Caco-2 (cell line): ENCODE measurements around the gene SLC13A4. TPM values are rescaled to one million over a fixed set of nuclear protein-coding genes. Genes with fewer than 3 reads are reported as not detected.
"Not testable (repeated sequence)": the region's sequence is repeated elsewhere in the genome, so short reads cannot be mapped to it uniquely, and the experiment has no call there.

Source experiments
- BruUV-seq: library from RNA; stranded (reverse); fragments of 400-500 nt; replicated peaks from 2 replicates; lab custom pipeline; 2021; lab: Mats Ljungman, UMichigan
- CTCF ChIA-PET: fragments of 300-600 bp; sonication (Branson Sonifier 250); formaldehyde crosslinking; loops from one replicate; lab custom pipeline; 2022; ENCODE audit warnings: antibody characterized with exemption; lab: Charles Lee
- POLR2A ChIA-PET: fragments of 300-600 bp; sonication (Branson Sonifier 250); formaldehyde crosslinking; loops from one replicate; lab custom pipeline; 2022; ENCODE audit warnings: antibody characterized with exemption; lab: Charles Lee
- DNase-seq, 2 experiments: peaks; one replicate each; pipeline versions ENCODE4 v3.0.0 to v3.0.0-alpha.2; 2020 to 2022
- H3K27me3 ChIP-seq: replicated peaks from 2 replicates; pipeline ENCODE4 v1.6.0; 2011; ENCODE audit warnings: low read length; ENCODE audit not compliant: control insufficient read depth, insufficient read depth
- H3K36me3 ChIP-seq: 2 replicates; pipeline ENCODE4 v1.5.1; 2011; ENCODE audit warnings: low read length; ENCODE audit not compliant: control insufficient read depth, insufficient read depth
- H3K4me1 ChIP-seq: fragments of 250-450 bp; sonication (Bioruptor Pico); 2 replicates; pipeline ENCODE4 v1.5.1; 2020; ENCODE audit warnings: mild to moderate bottlenecking
- H3K4me3 ChIP-seq: 2 replicates; pipeline ENCODE4 v1.5.1; 2011; ENCODE audit warnings: low read depth, mild to moderate bottlenecking, control low read depth, low read length
- H3K9me3 ChIP-seq: fragments of 250-450 bp; sonication (Bioruptor Pico); 2 replicates; pipeline ENCODE4 v1.5.1; 2020; ENCODE audit warnings: mild to moderate bottlenecking, moderate library complexity
- H3K27ac Mint-ChIP-seq: one replicate; pipeline ENCODE4 v1.8.0; 2022; ENCODE audit warnings: mixed read lengths; ENCODE audit not compliant: unreplicated experiment
- H3K27me3 Mint-ChIP-seq: one replicate; pipeline ENCODE4 v1.8.0; 2022; ENCODE audit warnings: mixed read lengths; ENCODE audit not compliant: insufficient read depth, unreplicated experiment
- H3K36me3 Mint-ChIP-seq: one replicate; pipeline ENCODE4 v1.8.0; 2022; ENCODE audit warnings: mild to moderate bottlenecking, mixed read lengths; ENCODE audit not compliant: insufficient read depth, unreplicated experiment
- H3K4me1 Mint-ChIP-seq: one replicate; pipeline ENCODE4 v1.8.0; 2022; ENCODE audit warnings: low read depth, mixed read lengths; ENCODE audit not compliant: unreplicated experiment
- H3K4me3 Mint-ChIP-seq: one replicate; pipeline ENCODE4 v1.8.0; 2022; ENCODE audit warnings: mild to moderate bottlenecking, moderate library complexity, mixed read lengths; ENCODE audit not compliant: unreplicated experiment
- H3K9me3 Mint-ChIP-seq: one replicate; pipeline ENCODE4 v1.8.0; 2022; ENCODE audit warnings: mixed read lengths; ENCODE audit not compliant: unreplicated experiment
- intact Hi-C: fragments of 100-400 bp; cut with micrococcal nuclease; formaldehyde crosslinking; loops from one replicate; pipeline ENCODE4 v1.10.0; 2022; ENCODE audit not compliant: unreplicated experiment
- total RNA-seq: library from RNA; stranded (reverse); gene quantifications from 2 replicates; pipeline ENCODE4 v1.2.3, GENCODE V29; 2022
- TF ChIP-seq, protein P1 (sequence below), 2 experiments: fragments of 200-600 bp in 1 of 2; IDR thresholded peaks; 1 replicate in 1 of 2; 2 replicates in 1 of 2; pipeline versions ENCODE4 v1.5.1 to v1.8.0; 2011 to 2022; ENCODE audit warnings: antibody characterized with exemption in 1 of 2, control low read depth in 1 of 2, inconsistent platforms in 1 of 2, low read depth in 1 of 2, low read length in 1 of 2, mild to moderate bottlenecking in 1 of 2, moderate library complexity in 1 of 2; ENCODE audit not compliant: insufficient read depth in 1 of 2, severe bottlenecking in 1 of 2, unreplicated experiment in 1 of 2

Gene SLC13A4
- total RNA-seq, 1 experiment from 2014 or later: not detected

DNA sequence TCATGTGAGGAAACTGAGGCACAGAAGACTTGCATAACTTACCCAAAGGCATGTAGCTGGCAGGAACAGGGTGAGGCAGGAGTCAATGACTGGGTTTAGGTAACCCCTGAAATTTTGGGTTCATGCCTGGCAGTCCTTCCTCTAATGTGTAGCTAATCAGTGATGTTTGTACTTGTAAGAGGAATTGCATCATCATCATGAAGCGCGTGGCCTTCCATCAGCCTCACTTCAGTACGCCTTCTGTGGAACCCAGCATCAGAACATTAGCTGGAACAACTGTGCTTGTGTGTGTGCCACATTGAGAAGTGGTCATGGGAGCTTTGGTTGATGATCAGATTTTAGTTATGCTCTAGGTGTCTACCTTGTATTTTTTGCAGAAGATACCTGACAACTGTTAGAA is 83.8 kb downstream of the SLC13A4 start:
- DNase-seq: no peak
- BruUV-seq: no TSS peak
- Mint-ChIP-seq H3K9me3 (no peaks in the 10 kb centered on the region), H3K36me3 (peaks cover 65% of the 10 kb centered on the region), H3K4me1 (no peaks in the 10 kb centered on the region), H3K27ac (no peak overlapping the region), H3K4me3 (no peak overlapping the region), H3K27me3 (no peaks in the 10 kb centered on the region)
- no peaks in the 10 kb centered on the region for H3K4me1 ChIP-seq
- H3K9me3 ChIP-seq: no peaks in the 10 kb centered on the region
- ChIA-PET CTCF (interaction anchor here (1.1 to 2.3 kb wide), 2 partner anchors 24 to 42 kb away, joined by 7 to 10 read pairs; no protein-coding TSS in a partner anchor), POLR2A (interaction anchor here (0.5 kb wide), 1 partner anchor 74 kb away, joined by 4 read pairs; no protein-coding TSS in a partner anchor)
- H3K36me3 ChIP-seq: peaks cover 6% of the 10 kb centered on the region
- TF ChIP-seq, protein P1, sequence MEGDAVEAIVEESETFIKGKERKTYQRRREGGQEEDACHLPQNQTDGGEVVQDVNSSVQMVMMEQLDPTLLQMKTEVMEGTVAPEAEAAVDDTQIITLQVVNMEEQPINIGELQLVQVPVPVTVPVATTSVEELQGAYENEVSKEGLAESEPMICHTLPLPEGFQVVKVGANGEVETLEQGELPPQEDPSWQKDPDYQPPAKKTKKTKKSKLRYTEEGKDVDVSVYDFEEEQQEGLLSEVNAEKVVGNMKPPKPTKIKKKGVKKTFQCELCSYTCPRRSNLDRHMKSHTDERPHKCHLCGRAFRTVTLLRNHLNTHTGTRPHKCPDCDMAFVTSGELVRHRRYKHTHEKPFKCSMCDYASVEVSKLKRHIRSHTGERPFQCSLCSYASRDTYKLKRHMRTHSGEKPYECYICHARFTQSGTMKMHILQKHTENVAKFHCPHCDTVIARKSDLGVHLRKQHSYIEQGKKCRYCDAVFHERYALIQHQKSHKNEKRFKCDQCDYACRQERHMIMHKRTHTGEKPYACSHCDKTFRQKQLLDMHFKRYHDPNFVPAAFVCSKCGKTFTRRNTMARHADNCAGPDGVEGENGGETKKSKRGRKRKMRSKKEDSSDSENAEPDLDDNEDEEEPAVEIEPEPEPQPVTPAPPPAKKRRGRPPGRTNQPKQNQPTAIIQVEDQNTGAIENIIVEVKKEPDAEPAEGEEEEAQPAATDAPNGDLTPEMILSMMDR (IDR thresholded peaks at IDR 0.05; ENCODE audit: insufficient read depth in 1 of 2, low read depth in 1 of 2, low read length in 1 of 2, severe bottlenecking in 1 of 2, unreplicated experiment in 1 of 2): no peak
- H3K4me3 ChIP-seq: no peak overlapping the region
- intact Hi-C loops: no loop called here
- H3K27me3 ChIP-seq: no peaks in the 10 kb centered on the region

DNA sequence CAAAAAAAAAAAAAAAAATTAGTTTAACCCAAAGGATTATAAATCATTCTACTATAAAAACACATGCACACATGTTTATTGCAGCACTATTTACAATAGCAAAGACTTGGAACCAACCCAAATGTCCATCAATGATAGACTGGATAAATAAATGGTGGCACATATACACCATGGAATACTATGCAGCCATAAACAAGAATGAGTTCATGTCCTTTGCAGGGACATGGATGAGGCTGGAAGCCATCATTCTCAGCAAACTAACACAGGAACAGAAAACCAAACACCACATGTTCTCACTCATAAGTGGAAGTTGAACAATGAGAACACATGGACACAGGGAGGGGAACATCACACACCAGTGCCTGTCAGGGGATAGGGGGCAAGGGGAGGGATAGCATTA is 88.3 kb downstream of the SLC13A4 start:
- H3K27me3 Mint-ChIP-seq, H3K27me3 ChIP-seq, H3K4me1 ChIP-seq, H3K4me3 ChIP-seq, POLR2A ChIA-PET, H3K27ac Mint-ChIP-seq, DNase-seq, BruUV-seq, H3K36me3 ChIP-seq, intact Hi-C loops, H3K4me3 Mint-ChIP-seq, CTCF ChIA-PET, H3K9me3 Mint-ChIP-seq, H3K4me1 Mint-ChIP-seq, H3K9me3 ChIP-seq: not testable (repeated sequence)
- H3K36me3 Mint-ChIP-seq: peaks cover 75% of the 10 kb centered on the region

DNA sequence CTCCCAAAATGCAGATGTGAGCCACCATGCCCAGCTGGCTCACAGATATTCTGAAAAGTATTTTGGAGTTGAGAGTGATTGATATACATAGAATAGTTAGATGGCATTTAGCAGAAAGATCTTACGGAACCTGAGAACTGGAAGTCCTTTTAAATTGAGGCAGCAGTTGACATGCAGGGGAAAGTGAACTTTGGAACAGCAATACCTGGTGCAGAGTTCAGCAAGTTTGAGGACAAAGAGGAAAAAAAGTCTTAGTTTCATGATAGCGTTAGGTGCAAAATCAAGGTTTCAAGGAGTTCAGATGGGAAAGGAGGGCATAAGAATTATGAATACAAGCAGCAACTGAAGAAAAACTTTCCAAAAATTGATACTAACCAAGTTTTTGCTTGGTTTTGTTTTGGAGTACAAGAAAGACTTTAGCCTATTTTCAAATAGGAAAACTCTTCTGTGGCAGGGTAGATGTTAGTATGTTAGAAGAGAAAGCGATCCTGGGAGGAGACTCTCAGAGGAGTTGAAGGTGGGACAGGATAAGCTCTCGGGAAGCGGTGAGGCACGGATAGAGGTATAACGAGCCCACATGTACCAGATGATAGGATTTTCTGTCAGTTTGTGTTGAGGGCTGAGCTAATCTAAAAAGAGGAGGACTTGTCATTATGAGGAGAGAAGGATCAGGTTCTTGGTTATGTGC is 93.7 kb downstream of the SLC13A4 start:
- CTCF ChIA-PET: no interaction called here

More for the DNA sequence above, 93.7 kb downstream of the SLC13A4 start:
- H3K9me3 ChIP-seq: no peaks in the 10 kb centered on the region
- Mint-ChIP-seq H3K9me3 (no peaks in the 10 kb centered on the region), H3K27me3 (no peaks in the 10 kb centered on the region), H3K27ac (no peak overlapping the region), H3K4me3 (no peak overlapping the region), H3K36me3 (peaks cover 83% of the 10 kb centered on the region), H3K4me1 (no peaks in the 10 kb centered on the region)
- intact Hi-C loops: no loop called here
- no peak for DNase-seq
- H3K4me1 ChIP-seq: no peaks in the 10 kb centered on the region; the same call in 1 of the 2 replicates
- BruUV-seq: no TSS peak
- POLR2A ChIA-PET: no interaction called here
- no peaks in the 10 kb centered on the region for H3K27me3 ChIP-seq
- peaks cover 2% of the 10 kb centered on the region; the same call in 1 of the 2 replicates for H3K36me3 ChIP-seq
- TF ChIP-seq, protein P1 (IDR thresholded peaks at IDR 0.05; ENCODE audit: insufficient read depth in 1 of 2, low read depth in 1 of 2, low read length in 1 of 2, severe bottlenecking in 1 of 2, unreplicated experiment in 1 of 2): no peak
- no peak overlapping the region for H3K4me3 ChIP-seq

Other genes with a start within 250 kb of the SLC13A4 start
- 22.0 and 22.6 TPM in 2 replicates for gene CNOT4, start 218.1 kb downstream of the SLC13A4 start, total RNA-seq
- 114 and 115 TPM in 2 replicates for gene NUP205, start 170.3 kb downstream of the SLC13A4 start, total RNA-seq
- gene STMP1, start 65.7 kb downstream of the SLC13A4 start, total RNA-seq: 19.6 and 21.5 TPM in 2 replicates
- gene FAM180A, start 20.6 kb upstream of the SLC13A4 start, total RNA-seq: not detected in 2 replicates
- 136 and 138 TPM in 2 replicates for gene MTPN, start 249.2 kb upstream of the SLC13A4 start, total RNA-seq